Measurements from ENCODE around the gene ST3GAL4.

The ST3GAL4 gene

DNA sequence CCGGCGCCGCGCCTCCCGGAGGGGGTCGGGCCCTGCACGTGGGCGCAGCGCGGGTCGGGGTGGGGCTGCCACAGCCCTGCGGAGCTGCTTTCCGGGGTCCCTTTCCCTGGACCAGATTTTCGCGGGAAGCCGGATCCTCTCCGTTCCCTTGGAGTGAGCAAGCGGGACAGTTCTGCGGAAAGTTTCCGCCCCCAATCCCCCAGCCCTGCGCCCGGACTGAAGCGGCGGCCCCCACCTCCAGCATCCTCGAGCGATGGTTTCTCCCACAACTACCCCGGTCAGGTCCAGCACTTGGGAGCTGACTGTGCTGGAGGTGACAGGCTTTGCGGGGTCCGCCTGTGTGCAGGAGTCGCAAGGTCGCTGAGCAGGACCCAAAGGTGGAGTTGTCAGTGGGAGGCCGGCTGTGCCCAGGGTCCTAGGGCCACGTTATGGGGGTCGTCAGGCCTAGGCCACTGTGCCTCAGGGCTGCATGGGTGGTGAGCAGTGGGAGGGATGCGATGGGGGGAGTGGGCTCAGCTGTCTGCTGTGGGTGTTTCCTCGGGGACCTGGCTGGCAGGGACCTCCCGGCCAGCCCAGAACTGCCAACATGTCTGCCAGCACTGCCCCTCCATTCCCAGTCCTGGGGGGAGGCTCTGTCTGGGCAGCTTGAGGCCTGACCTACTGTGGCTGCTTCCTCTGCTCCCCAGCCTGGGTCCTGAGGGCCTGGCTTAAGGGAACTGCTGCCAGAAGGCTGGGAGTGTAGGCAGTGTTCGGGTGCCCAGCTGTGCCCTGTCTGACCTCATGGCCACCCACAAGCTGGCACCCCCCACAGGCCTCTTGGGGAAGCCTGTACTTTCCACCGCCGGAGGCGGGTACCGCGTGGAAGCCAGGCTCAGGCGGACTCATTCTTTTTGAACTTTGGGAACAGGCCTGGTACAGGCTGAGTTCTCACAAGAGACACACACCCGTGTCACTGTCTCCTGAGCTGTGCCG is 726 bp downstream of the ST3GAL4 start:
- Histone ChIP-seq H3K27ac (ENCODE audit: extremely low read depth, low read depth, low read length) (no peak overlapping the region), H3K9me3 (ENCODE audit: control insufficient read depth, insufficient read depth, low read depth, low read length) (no peaks in the 10 kb centered on the region), H3K4me1 (ENCODE audit: control insufficient read depth, insufficient read depth, low read length) (no peaks in the 10 kb centered on the region), H3K4me3 (ENCODE audit: low read depth, low read length) (peak overlapping the region; percentile 58), H3K36me3 (ENCODE audit: control insufficient read depth in 2 of 2, insufficient read depth in 1 of 2, low read length in 2 of 2) (peaks cover 0 to 7% of the 10 kb centered on the region in 2 experiments; a peak in 1 of 3 replicates)
- ChIA-PET CTCF (interaction anchor here (0.6 to 1.7 kb wide), 2 partner anchors 86 to 124 kb away, joined by 3 to 5 read pairs; no protein-coding TSS in a partner anchor), POLR2A (interaction anchor here (0.8 to 1.4 kb wide), 5 partner anchors 7 to 230 kb away, joined by 3 to 11 read pairs (median 3); partner anchors contain the start of genes DCPS, FAM118B and RPUSD4)
- TF ChIP-seq, protein P1, sequence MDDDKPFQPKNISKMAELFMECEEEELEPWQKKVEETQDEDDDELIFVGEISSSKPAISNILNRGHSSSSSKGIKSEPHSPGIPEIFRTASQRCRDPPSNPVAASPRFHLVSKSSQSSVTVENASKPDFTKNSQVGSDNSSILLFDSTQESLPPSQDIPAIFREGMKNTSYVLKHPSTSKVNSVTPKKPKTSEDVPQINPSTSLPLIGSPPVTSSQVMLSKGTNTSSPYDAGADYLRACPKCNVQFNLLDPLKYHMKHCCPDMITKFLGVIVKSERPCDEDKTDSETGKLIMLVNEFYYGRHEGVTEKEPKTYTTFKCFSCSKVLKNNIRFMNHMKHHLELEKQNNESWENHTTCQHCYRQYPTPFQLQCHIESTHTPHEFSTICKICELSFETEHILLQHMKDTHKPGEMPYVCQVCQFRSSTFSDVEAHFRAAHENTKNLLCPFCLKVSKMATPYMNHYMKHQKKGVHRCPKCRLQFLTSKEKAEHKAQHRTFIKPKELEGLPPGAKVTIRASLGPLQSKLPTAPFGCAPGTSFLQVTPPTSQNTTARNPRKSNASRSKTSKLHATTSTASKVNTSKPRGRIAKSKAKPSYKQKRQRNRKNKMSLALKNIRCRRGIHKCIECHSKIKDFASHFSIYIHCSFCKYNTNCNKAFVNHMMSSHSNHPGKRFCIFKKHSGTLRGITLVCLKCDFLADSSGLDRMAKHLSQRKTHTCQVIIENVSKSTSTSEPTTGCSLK (tag by site-specific recombination; IDR thresholded peaks at IDR 0.05) = no peak
- TF ChIP-seq, protein P2, sequence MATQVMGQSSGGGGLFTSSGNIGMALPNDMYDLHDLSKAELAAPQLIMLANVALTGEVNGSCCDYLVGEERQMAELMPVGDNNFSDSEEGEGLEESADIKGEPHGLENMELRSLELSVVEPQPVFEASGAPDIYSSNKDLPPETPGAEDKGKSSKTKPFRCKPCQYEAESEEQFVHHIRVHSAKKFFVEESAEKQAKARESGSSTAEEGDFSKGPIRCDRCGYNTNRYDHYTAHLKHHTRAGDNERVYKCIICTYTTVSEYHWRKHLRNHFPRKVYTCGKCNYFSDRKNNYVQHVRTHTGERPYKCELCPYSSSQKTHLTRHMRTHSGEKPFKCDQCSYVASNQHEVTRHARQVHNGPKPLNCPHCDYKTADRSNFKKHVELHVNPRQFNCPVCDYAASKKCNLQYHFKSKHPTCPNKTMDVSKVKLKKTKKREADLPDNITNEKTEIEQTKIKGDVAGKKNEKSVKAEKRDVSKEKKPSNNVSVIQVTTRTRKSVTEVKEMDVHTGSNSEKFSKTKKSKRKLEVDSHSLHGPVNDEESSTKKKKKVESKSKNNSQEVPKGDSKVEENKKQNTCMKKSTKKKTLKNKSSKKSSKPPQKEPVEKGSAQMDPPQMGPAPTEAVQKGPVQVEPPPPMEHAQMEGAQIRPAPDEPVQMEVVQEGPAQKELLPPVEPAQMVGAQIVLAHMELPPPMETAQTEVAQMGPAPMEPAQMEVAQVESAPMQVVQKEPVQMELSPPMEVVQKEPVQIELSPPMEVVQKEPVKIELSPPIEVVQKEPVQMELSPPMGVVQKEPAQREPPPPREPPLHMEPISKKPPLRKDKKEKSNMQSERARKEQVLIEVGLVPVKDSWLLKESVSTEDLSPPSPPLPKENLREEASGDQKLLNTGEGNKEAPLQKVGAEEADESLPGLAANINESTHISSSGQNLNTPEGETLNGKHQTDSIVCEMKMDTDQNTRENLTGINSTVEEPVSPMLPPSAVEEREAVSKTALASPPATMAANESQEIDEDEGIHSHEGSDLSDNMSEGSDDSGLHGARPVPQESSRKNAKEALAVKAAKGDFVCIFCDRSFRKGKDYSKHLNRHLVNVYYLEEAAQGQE (tag by site-specific recombination; IDR thresholded peaks at IDR 0.05) = peak; percentile 36; the same call in 1 of the 2 replicates
- TF ChIP-seq ZBTB20 (tag by site-specific recombination; IDR thresholded peaks at IDR 0.05) (0 out of 2 replicates have a peak, but pooled peaks have one; percentile 18), ZNF76 (tag by site-specific recombination; IDR thresholded peaks at IDR 0.05; ENCODE audit: borderline replicate concordance, low read depth) (no peak), ZIC2 (tag by site-specific recombination; IDR thresholded peaks at IDR 0.05) (peak; percentile 79), GLIS1 (tag by site-specific recombination; IDR thresholded peaks at IDR 0.05) (peak; percentile 34), ZNF23 (tag by site-specific recombination; IDR thresholded peaks at IDR 0.05; ENCODE audit: borderline replicate concordance) (no peak), ZNF792 (tag by site-specific recombination; IDR thresholded peaks at IDR 0.05) (no peak), KLF9 (tag by site-specific recombination; IDR thresholded peaks at IDR 0.05; ENCODE audit: low read depth) (no peak), KLF1 (tag by site-specific recombination; IDR thresholded peaks at IDR 0.05) (no peak), ZNF660 (tag by site-specific recombination; IDR thresholded peaks at IDR 0.05) (no peak), OVOL3 (tag by site-specific recombination; IDR thresholded peaks at IDR 0.05) (no peak), SCRT1 (tag by site-specific recombination; IDR thresholded peaks at IDR 0.05; ENCODE audit: borderline replicate concordance) (no peak), EGR2 (tag by site-specific recombination; IDR thresholded peaks at IDR 0.05; ENCODE audit: low read depth) (peak; percentile 37), ZNF184 (tag by site-specific recombination; IDR thresholded peaks at IDR 0.05) (no peak), ZFHX2 (tag by site-specific recombination; conservative IDR thresholded peaks at IDR 0.05) (peak; percentile 81), ZNF677 (tag by site-specific recombination; IDR thresholded peaks at IDR 0.05) (no peak), ZNF654 (tag by site-specific recombination; IDR thresholded peaks at IDR 0.05; ENCODE audit: low read depth) (no peak), ZNF169 (tag by site-specific recombination; IDR thresholded peaks at IDR 0.05) (no peak), ZNF24 (tag by site-specific recombination; IDR thresholded peaks at IDR 0.05) (no peak), KLF8 (tag by site-specific recombination; IDR thresholded peaks at IDR 0.05) (no peak)
- TF ChIP-seq, protein P3, sequence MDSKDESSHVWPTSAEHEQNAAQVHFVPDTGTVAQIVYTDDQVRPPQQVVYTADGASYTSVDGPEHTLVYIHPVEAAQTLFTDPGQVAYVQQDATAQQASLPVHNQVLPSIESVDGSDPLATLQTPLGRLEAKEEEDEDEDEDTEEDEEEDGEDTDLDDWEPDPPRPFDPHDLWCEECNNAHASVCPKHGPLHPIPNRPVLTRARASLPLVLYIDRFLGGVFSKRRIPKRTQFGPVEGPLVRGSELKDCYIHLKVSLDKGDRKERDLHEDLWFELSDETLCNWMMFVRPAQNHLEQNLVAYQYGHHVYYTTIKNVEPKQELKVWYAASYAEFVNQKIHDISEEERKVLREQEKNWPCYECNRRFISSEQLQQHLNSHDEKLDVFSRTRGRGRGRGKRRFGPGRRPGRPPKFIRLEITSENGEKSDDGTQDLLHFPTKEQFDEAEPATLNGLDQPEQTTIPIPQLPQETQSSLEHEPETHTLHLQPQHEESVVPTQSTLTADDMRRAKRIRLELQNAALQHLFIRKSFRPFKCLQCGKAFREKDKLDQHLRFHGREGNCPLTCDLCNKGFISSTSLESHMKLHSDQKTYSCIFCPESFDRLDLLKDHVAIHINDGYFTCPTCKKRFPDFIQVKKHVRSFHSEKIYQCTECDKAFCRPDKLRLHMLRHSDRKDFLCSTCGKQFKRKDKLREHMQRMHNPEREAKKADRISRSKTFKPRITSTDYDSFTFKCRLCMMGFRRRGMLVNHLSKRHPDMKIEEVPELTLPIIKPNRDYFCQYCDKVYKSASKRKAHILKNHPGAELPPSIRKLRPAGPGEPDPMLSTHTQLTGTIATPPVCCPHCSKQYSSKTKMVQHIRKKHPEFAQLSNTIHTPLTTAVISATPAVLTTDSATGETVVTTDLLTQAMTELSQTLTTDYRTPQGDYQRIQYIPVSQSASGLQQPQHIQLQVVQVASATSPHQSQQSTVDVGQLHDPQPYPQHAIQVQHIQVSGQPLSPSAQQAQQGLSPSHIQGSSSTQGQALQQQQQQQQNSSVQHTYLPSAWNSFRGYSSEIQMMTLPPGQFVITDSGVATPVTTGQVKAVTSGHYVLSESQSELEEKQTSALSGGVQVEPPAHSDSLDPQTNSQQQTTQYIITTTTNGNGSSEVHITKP (tag by site-specific recombination; IDR thresholded peaks at IDR 0.05) = peak; percentile 88
- TF ChIP-seq, protein P4, sequence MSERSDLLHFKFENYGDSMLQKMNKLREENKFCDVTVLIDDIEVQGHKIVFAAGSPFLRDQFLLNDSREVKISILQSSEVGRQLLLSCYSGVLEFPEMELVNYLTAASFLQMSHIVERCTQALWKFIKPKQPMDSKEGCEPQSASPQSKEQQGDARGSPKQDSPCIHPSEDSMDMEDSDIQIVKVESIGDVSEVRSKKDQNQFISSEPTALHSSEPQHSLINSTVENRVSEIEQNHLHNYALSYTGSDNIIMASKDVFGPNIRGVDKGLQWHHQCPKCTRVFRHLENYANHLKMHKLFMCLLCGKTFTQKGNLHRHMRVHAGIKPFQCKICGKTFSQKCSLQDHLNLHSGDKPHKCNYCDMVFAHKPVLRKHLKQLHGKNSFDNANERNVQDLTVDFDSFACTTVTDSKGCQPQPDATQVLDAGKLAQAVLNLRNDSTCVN (tag by site-specific recombination; optimal IDR thresholded peaks at IDR 0.05) = no peak
- TF ChIP-seq, protein P5, sequence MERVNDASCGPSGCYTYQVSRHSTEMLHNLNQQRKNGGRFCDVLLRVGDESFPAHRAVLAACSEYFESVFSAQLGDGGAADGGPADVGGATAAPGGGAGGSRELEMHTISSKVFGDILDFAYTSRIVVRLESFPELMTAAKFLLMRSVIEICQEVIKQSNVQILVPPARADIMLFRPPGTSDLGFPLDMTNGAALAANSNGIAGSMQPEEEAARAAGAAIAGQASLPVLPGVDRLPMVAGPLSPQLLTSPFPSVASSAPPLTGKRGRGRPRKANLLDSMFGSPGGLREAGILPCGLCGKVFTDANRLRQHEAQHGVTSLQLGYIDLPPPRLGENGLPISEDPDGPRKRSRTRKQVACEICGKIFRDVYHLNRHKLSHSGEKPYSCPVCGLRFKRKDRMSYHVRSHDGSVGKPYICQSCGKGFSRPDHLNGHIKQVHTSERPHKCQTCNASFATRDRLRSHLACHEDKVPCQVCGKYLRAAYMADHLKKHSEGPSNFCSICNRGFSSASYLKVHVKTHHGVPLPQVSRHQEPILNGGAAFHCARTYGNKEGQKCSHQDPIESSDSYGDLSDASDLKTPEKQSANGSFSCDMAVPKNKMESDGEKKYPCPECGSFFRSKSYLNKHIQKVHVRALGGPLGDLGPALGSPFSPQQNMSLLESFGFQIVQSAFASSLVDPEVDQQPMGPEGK (tag by site-specific recombination; IDR thresholded peaks at IDR 0.05) = peak; percentile 28
